Activated CD4-positive, alpha-beta T cell treated with anti-CD3 and anti-CD28 coated beads, Interleukin-10, Interleukin-2, amounts not matched to agents 100 ng/mL and 50 ng/mL, durations not matched to agents 16 hours and 8 hours (primary cell): ENCODE data around the gene NTNG1.

Experiments
- DNase-seq: peaks from one replicate; pipeline ENCODE4 v3.0.0-alpha.2; 2020

NTNG1 gene

GRCh38 chr1:107343601-107344000, 202.8 kb downstream of the NTNG1 start:
- DNase-seq: no peak

GRCh38 chr1:107344268-107344760, 203.5 kb downstream of the NTNG1 start:
- DNase-seq: no peak

GRCh38 chr1:107344836-107345235, 204.0 kb downstream of the NTNG1 start:
- no peak for DNase-seq

- no peak for DNase-seq
These were observed 212.0 kb downstream of the NTNG1 start for GRCh38 chr1:107352850-107353249.

- DNase-seq: no peak
These were observed 216.5 kb downstream of the NTNG1 start for GRCh38 chr1:107357376-107357775.

GRCh38 chr1:107358619-107359327, 217.9 kb downstream of the NTNG1 start:
- no peak for DNase-seq

GRCh38 chr1:107359472-107360241, 218.8 kb downstream of the NTNG1 start:
- DNase-seq: no peak

GRCh38 chr1:107362468-107363140, 221.8 kb downstream of the NTNG1 start:
- DNase-seq: no peak

GRCh38 chr1:107363154-107363553, 222.3 kb downstream of the NTNG1 start:
- no peak for DNase-seq

GRCh38 chr1:107365527-107366240, 224.8 kb downstream of the NTNG1 start:
- DNase-seq: no peak

- DNase-seq: no peak
These were observed 237.6 kb downstream of the NTNG1 start for GRCh38 chr1:107378426-107378825.

GRCh38 chr1:107378866-107379265, 238.0 kb downstream of the NTNG1 start:
- DNase-seq: no peak

GRCh38 chr1:107379826-107380225, 239.0 kb downstream of the NTNG1 start:
- no peak for DNase-seq

- DNase-seq: no peak
These were observed 248.9 kb downstream of the NTNG1 start for GRCh38 chr1:107389410-107390396.

GRCh38 chr1:107394301-107394700, 253.5 kb downstream of the NTNG1 start:
- no peak for DNase-seq

GRCh38 chr1:107401704-107402103, 260.9 kb downstream of the NTNG1 start:
- DNase-seq: no peak

- DNase-seq: no peak
These were observed 263.9 kb downstream of the NTNG1 start for GRCh38 chr1:107404756-107405155.

- no peak for DNase-seq
These were observed 264.4 kb downstream of the NTNG1 start for GRCh38 chr1:107405236-107405635.

- no peak for DNase-seq
These were observed 266.2 kb downstream of the NTNG1 start for GRCh38 chr1:107407011-107407410.

- no peak for DNase-seq
These were observed 272.7 kb downstream of the NTNG1 start for GRCh38 chr1:107413546-107413945.

- DNase-seq: no peak
These were observed 273.1 kb downstream of the NTNG1 start for GRCh38 chr1:107413951-107414350.

- DNase-seq: no peak
These were observed 273.7 kb downstream of the NTNG1 start for GRCh38 chr1:107414550-107414949.
